Stimulated activated CD8-positive, alpha-beta memory T cell treated with anti-CD3 and anti-CD28 coated beads, Interleukin-7, amount 100 ng/mL, for 4 hours (primary cell): ENCODE results near the gene NEK8.

ENCODE experiments used
- DNase-seq, 2 donors: peaks; one replicate each; pipeline ENCODE4 v3.0.0-alpha.2; 2020; ENCODE audit warnings: low read depth in 2 of 2

Gene NEK8

DNA sequence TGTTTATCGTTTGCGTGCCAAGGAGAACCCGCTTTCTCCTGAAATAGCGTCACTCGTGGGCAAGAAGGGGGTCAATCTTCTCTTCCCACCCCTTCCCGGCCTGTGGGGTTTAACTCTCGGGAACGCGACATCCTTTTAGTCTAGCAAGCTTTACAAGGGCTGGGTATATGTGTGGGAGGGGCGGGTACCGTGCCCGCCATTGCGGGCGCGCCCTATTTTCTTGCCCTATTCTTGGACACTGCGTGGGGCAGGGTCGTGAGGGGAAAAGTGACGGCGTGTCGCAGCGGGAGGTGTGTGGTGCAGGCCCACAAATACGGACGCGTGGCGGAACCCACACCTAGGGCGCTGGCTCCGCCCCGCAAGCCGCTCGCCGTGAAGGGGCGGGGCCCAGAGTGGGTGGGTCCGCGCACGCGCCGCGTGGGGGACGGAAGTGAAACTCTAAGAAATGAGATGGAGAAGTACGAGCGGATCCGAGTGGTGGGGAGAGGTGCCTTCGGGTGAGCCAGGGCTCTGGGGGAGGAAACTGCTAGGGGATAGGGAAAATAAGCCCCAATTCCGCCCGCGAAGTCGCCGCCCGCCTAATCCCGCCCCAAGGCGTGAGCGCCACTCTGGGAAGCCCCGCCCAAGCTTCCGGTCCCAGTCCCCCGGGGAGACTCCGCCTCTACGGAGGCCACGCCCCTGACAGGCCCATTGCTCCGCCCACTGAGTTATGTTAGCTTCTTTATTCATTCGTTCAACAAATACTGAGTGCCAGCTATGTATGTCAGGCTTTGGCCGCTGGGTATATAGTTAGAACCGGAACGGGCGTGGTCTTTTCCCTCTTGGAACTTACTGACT is at the start of gene NEK8:
NEK8 (plus strand) TSS at position 425 of the 837 bp plus-strand sequence; CDS start at position 451, 26 bp downstream.
- DNase-seq: peak; percentile 93 to 96

DNA sequence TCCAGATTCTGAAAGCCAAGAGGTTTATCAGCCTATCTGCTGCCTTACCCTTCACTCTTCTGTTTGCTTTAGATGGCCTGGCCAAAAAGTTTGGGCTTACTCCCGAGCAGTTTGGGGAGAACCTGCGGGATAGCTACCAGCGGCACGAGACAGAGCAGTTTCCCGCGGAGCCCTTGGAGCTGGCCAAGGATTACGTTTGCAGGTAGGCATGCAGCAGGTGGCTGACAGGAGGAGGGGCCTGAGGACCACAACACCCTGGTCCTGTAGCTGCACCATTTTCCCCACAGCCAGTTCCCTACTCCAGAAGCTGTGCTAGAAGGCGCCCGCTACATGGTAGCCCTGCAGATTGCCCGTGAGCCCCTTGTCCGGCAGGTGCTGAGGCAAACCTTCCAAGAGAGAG is 45.9 kb upstream of the NEK8 start:
- DNase-seq: no peak

DNA sequence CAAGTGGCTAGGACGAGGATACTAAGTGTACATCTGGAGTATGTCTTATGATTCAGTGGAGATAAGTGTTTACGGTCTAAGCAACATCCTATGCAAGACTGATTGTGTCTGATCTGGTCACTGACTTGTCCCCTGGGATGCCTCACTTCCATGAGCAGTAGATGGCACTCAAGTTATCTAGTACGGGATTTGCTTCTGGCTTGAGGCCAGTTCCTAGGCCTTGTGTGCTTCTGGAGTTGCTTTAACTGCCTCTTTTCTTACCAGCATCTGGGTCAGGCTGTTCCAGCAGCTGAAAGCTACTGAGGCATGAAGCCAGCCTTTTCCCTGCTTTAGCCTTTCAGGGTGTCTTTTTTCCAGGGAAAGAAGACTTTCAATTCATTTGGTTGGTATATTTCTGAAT is 43.6 kb upstream of the NEK8 start:
- no peak for DNase-seq

DNA sequence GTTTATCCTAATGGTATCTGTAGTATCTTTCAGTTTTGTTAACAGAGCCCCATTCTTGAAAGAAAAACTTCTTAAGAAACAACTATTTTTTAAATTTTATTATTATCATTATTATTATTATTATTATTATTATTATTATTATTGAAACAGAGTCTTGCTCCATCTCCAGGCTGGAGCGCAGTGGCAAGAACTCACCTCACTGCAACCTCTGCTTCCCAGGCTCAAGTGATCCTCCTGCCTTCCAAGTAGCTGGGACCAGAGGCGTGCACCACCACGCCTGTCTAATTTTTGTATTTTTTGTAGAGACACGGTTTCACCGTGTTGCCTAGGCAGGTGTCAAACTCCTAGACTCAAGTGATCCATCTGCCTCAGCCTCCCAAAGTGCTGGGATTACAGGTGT is 43.2 kb upstream of the NEK8 start:
- DNase-seq: no peak

DNA sequence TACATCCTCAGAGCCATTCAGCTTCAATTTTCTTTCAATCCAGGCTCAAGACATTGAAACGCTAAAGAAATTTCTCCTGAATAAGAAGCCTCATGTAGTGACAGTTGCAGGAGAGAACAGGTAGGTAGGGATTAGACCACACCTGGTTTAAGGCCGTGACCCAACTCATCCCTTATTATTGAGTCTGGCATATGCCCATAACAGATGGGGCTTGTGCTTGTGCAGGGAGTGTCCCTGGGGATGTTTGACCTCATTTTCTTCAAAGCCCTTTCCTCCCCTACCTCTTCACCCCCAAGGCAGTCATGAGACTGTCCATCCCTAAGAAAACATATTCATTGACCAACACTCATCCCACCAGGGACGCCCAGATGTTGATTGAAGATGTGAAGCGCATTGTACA is 42.3 kb upstream of the NEK8 start:
- no peak for DNase-seq

DNA sequence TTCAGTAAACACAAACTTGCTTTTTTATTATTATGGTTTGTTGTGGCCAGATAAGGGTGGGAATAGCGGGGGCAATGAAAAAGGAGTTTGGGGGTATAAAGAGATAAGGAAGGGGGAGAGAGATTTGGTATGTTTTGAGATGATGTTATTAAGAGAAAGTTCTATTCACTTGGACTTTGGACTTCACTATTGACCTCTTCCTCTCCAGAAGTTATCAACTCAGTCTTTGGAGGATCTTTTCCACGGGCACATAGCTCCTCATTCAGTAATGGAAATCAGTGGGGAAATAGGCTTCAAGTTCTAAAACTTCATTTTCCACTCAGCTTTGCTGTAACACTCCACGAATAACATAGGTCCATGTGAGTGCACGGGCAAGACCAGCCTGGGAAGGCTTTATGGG is 40.1 kb upstream of the NEK8 start:
- no peak for DNase-seq

DNA sequence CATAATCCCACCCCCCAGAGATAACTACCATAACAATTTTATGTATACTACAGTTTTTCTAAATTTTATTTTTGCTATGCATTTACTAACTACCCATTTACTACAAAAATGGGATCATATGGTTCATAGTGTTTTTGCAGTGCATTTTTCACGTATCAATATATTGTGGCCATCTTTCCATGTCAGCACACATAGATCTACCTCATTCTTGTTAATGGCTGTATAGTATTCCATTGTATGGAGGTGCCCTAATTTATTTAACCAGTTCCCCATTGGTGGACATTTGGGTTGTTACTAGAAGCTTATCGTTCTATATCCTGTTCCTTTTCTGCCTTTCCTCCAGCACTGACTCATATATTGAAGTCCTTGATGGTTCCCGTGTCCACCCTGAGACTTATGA is 39.6 kb upstream of the NEK8 start:
- no peak for DNase-seq

DNA sequence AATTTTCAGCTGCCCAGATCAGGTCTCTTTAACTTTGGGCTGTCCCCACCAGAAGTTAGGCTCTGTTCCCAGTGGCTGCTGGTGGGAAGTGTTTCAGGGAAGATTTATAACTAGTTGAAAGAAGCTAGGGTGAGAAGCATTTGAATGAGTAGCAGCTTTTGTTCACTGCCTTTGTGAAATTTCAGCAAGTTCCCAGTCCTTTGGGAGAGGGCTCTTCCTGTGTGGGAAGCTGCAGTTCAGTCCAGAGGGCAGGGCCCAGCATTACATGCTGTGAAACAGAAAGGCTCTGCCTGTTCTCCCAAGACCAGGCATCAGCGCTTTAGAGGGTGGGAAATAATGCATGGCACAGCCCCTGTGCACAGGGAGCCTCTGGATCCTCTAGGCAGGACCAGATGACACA is 34.7 kb upstream of the NEK8 start:
- no peak for DNase-seq

DNA sequence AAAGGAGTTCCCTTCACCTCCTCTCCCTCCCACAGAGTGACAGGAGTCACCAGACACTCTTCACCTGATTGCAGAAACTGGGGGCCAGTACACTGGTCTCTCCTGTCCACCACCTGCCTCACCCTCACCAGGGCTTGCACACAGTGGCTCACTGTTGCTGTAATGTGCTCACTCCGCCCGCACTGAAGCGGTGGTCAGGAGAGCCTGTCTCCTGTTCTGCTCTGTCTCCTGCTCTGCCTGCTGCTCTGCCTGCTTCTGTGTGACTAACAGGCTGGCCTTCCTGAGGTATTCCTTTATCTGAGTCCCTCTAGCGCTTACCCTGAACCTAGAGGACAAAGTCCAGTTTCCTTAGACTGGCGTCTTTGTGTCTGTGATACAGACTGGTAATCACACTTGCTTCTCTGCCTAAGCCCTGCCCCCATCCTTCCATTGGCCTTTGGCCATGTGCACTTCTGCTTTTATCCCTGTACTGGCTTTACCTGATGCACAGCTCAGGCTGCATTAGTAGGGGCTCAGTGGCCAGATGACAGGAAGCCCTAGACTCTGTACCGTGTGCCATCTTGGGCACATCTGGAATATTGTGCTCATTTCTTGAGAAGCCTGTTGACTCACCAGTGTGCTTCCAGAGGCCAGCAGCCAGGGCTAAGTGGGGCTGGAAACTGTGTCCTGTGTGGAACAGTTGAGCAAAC is 30.2 kb upstream of the NEK8 start:
- DNase-seq: no peak

DNA sequence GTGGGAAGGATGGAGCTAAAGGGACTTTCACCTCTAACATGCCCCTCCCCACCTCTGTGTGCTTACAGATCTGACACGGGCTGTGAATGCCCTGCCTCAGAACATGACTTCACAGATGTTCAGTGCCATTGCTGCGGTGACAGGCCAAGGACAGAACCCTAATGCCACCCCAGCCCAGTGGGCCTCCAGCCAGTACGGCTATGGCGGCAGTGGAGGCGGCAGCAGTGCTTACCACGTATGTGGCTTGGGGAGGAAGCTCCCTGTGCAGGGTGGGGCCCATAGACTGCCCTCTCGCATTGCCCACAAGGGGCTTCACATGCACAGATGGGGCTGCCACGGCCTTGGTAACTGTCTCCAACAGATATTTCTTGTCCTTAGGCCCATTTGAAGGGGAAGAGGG is 28.3 kb upstream of the NEK8 start:
- DNase-seq: no peak

DNA sequence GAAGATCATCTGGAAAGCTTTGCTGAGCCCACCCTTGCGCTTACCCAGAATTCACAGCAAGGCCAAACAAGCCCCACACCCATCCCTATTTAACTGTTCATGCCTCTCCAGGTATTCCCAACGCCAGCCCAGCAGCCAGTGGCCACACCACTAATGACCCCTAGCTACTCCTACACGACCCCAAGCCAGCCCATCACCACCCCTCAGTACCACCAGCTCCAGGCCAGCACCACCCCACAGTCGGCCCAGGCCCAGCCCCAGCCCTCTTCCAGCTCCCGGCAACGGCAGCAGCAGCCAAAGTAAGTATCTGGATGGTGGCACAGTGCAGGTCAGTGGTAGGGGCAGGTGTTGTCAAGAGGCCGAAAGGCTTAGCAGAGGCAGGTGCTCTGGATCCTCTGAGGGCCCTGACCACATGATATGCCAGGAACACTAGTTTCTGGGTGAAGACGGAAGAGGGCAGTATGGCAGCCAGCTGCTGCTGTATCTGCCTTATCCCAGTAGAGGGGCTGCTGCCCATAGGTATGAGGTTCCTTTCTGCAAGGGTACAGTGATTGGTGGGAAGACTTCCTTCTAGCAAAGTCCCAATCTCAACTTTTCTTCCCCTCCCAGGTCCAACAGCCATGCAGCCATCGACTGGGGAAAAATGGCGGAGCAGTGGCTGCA is 27.6 kb upstream of the NEK8 start:
- DNase-seq: no peak

DNA sequence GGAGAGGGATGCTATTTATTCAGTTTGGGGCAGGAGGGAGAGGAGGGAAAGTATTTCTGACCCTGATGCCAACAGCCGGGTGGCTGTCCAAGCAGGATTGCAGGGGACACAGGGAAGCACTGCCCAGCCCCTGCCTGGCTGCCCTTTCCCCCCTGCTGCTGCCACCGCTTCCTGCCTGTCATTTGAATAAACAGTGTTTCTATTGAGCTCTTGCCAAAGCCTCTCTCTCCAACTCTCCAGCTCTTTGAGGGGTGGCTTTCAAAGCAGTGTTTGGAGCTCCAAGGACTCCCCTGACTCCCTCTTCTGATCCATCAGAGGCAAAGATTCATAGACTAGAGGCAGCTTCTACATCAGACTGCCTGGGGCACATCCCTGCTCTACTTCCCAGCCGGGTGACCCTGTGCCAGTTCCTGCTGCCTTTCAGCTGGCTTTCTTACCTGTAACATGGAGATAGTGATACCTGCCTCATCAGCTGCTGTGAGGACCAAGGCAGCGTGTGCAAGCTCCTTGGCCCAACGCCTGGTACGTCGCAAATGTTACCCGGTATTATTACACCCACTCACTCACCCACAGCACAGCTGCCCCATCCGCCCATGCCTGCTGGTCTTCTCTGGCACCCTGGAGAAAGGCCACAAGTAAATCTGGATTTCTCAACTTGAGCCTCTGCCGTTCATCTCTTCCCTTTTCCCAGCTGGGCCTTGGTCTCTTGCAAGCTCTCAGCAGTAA is 26.4 kb upstream of the NEK8 start:
- DNase-seq: no peak

DNA sequence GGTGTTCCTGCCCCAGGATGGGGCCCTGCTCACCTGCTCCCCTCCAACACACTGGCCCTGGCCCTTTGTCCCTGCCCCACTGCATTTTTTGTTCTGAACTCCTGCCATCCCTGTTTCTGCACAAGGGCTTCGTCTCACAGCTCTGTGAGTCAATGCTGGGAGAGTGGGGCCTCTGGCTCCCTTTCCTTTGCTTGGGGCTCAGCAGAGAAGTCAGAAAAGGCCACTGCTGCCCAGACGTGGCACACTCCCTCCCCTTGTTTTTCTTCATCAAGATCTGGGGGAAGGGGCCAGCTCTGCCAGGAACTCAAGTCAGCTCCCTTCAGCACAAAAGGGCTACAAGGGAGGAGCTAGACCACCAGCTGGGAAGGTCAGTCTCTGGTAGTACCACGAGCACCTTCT is 25.8 kb upstream of the NEK8 start:
- DNase-seq: no peak

DNA sequence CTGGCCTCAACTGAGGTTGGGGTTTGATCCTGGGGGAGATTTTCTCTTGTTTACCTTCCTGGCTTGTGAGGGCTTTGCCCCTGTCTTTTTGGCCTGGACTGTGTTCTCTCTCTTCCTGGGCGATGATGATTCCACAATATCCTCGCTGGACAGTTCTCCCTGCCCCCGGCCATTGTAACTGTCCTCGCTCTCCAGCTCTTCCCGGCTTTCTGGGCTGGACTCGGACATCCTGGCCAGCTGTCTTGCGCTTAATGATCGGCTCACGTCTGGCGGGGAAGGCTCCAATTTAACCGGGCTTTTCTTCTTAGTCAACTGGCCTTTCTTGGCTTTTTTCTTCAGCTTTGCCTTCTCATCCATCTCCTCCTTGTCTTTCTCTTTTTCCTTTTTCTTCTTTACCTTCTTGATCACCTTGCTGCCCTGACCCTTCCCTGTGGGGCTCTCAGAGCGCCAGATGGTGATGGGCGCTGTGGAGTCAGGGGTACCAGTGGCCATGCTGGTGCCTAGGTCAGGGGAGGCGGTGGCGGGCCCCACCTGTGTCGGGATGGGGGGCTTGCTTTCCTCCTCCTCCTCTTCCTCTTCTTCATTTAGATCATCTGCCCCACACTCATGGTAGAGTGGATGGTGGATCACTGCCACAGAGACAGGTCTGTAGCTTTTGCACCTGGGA is 24.9 kb upstream of the NEK8 start:
- no peak for DNase-seq

DNA sequence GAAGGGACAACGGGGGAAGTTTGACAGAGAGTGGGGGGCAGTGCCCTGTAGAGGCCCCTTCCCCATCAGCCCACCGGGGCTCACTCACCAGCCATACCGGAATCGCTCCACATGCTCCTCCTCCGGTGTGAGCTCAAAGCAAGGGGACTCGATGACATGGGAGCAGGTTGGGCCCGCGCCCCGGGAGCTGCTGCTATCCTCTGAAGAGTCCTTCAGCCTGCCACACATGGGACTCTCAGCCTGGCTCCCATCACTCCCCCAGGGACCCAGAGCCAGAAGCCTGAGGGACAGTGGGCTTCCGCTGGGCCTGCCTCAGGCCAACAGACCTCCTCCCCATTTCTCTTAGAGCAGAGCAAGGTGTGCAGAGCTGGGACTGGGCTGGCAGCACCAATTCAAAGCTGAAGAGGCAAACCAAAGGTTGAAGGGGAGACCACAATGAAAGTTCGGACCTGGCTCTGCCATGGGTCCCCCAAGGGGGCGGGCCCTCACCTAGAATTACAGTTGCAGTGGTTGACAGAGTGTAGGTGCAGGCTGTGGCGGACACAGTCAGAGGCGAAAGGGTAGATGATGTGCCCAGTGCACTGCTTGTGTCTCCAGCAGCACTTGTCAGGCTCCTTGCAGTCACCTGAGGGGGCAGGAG is 24.2 kb upstream of the NEK8 start:
- DNase-seq: no peak

DNA sequence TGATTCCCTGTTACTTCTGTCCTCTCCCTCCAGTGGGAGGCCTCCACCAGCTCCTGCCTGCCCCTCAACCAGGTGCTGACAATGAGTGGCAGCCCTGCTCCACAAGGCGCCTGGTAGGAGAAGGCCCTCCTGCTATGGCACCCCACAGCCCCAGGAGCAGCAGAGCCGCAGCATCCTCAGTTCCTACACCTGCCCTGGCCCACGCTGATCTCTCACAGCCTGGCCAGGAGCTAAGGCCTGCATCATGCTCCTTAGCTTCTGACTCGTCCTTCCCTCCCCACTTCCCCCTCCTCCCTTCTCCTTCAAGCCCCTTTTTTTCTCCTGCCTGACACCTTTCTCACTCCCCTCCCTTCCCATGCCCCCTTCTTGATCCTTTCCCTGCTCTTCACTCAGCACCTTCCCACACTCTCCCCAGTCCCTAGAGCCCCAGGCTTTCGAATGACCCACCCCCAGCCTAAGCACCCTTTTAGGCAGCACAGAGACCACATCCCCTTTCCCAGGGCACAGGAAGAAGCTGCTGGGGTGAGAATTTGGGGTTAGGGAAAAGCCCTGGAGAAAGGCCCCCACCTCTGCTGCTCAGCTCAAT is 23.4 kb upstream of the NEK8 start:
- DNase-seq: no peak

DNA sequence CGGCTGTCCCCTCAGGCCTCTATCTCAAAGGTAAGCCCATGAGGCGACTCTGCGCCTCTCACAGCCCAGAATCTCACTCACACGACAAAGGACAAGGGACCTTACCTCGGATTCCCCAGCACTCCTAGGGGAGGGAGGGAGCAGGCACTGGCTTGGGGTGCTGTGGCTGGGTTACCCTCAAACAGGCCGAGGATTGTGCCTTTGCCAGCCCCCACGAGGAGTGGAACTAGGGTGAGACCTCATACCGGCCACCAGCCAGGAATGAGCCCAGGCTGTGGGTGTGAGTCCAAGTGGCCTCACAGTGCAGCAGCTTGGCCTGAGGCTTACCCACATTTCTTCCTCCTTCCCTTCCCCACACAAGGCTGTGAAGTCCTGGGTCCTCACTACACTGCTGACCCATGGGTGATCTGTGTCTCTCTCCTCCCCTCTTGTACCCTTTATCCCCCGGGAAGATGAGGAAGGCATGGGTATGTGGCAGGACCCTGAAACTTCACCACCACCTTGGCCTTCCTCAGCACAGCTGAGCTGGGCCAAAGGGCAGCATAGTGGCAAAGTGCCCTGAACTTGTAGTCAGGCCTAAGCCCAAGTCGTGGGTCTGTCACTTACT is 22.8 kb upstream of the NEK8 start:
- DNase-seq: no peak

DNA sequence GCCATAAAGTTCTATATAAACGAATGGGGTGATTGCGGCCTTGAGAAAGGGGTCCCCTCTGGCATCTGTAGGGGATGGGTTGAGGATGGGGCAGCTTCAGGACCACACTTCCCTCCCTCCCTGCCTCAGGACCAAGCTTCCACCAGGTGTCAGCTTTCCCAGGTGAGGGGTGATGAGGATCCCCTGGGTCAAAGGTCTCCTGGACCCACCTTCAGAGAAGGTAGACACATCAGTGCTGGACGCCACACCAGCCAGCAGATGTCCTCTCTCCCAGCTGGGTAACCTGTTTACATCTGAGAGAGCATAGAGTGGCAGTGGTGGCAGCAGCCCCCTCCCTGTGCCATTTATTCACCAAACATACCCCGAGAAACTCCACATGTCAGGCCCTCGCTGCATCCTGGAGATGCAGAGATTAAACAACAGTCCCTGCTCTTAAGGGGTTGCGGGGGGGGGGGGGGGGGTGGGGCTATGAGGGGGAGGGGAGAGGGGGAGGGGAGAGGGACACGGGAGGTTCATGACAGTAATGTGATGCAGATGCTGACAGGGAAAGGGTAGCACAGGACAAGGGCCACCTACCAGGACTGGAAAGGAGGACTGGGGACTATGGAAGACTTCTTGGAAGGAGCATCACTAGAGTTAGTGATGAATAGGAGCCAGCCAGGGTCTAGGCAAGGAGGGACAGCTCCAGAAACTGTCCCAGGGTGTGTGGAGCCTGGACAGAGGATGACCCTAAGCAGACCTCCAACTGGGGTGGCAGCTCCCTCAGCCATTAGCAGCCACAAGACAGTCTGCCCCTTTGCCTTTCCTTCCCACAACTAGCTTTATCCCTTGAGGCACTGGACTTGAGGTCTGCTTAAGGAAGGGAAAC is 21.9 kb upstream of the NEK8 start:
- DNase-seq: no peak

DNA sequence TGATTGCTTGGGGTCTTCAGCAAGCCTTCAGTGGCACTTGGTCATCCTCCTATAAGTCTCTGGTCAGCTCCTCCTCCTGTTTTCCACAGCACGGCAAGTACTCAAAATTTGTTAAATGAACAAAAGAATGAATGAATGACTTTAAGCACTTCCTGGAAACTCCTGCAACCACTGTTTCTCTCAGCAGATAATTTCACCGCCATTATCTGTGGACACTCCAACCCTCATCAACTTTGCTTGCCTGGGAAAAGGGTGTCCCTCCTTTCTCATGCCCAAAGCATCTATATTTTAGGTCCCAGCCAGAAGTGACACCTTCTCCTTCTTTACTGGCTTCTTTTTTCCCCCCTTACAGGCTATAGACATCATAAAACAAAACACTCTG is 21.3 kb upstream of the NEK8 start:
- no peak for DNase-seq
